HG02840 (cell line): ENCODE data around the gene SORCS1.

Source experiments
- ATAC-seq: cut with Tn5 transposase; IDR thresholded peaks from one replicate; pipeline ENCODE4 v1.9.1; 2021; ENCODE audit warnings: mild to moderate bottlenecking, moderate library complexity, moderate number of reproducible peaks; ENCODE audit not compliant: unreplicated experiment, low FRiP score

Gene SORCS1

DNA sequence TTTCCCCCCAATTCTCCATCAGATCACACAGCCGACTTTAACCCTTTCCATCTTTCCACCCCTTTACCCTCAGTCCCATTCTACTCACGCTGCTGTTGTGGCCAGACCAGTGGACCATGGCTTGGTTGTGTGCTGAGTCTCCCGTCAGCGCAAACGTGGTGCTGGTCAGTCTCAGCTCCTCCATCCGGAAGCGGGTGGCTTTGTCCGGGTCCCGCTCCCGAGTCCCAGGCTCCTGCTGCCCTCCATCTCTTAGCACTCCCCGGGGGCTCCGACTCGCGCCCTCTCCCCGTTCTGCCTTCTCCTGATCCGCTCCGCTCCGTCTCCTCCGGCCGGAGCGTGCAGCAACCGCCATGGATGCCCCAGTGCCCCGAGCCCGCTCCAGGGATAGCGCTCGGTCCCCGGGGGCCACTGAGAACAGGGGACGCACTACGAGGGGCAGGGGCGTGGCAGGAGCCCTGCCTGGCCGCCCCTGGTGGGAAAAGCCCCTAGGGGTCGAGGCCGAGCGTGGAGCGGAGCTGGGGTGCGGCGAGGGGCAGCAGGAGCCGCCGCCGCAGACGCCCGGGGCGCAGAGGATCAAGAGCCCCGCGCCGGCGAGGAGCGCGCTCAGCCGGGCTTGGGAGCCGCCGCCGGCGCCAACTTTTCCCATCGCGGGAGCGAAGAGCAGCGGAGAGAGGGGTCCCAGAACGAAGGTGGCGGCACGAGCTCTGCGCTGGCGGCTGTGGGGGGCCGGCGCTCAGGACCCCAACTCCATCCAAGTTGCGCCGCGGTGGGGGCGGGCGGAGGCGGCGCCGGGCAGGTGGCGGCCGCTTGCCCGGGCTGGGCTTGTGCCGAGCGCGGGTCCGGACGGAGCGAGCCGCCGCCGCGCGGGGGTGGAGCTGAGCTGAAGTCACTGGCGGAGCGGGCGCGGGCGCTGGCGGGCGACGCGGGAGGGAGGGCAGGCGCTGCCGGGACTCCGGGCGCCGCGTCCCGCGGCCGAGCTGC, at the start of gene SORCS1:
Gene SORCS1 (minus strand): TSS at position 826 of the 981 bp plus-strand sequence.
- ATAC-seq: no peak

DNA sequence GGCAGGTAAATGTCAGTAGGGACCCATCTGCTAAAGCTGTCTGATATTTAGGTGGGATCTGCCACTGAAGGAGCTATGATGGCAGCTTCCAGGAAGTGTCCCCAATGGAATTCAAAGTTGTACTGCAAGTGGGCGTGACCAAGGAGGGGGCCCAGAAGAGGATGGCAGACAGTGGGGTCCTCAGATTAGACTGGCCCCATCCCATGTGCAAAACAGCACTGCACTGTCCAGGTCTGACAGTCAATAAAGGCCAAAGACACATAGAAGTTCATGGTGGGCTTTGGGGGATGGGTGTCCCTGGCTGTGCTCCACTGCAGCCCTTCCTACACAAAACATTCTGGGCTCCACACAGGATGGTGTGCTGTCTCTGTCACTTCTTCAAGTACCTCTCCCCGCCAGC, 49.8 kb upstream of the SORCS1 start:
- no peak for ATAC-seq

DNA sequence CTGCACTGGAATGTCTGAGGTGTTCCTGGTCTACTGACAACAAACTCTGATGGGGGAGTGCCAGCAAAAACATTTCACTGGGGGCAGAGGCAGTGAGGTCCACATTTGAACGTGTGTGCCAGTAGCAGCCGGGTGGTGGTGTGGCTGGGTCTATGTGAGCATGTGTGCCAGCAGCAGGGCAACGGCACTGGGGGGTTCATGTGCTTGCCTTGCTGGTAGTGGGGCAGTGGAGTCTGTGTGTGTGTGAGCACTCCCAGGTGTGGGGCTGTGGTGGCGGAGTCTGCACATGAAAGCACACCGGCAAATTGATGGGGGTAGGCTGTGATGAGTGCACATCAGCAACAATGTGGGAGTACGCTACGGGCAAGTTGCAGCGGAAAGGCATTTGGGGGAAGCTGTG, 49.4 kb upstream of the SORCS1 start:
- ATAC-seq: no peak

DNA sequence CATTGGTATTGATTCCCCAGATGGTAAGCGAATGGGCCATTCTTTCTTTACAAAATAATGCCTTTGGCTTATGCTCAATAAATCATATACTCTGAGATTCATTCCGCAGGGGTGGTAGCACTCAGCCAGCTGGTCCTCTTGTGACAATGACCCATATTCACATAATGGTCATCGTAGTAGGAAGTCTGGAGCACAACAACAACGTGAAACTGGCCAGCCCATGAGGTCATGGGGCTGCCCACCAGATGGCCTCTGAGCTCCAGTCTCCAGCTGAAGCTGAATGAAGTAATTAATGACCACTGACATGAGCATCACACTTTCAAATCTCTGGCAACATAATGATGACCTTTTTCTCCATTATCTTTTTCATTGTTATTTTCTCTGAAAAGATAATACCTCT, 42.3 kb upstream of the SORCS1 start:
- no peak for ATAC-seq

- ATAC-seq: no peak
Observed at GRCh38 chr10:107169516-107169915, 5.0 kb upstream of the SORCS1 start.

- ATAC-seq: no peak
Observed at GRCh38 chr10:107168738-107169137, 4.2 kb upstream of the SORCS1 start.

DNA sequence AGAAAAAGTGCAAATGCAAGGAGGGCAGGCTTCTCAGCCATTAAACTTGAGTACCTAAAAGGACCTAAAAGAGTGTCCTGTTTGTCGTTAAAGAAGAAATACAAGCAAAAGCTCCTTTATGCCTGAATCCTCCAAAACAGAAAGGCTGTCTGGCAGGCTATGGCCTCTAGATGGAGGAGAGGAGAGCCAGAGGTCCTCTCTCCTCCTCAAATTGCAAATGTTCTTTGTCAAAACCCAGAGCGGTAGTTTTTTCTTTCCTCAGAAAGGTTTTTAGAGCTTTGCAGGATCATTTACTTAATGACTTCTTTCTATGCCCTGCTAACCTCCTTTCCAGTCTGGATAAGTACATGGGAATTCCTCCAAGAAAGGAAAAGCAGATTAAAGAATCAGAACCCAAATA, 1.9 kb upstream of the SORCS1 start:
- ATAC-seq: no peak

DNA sequence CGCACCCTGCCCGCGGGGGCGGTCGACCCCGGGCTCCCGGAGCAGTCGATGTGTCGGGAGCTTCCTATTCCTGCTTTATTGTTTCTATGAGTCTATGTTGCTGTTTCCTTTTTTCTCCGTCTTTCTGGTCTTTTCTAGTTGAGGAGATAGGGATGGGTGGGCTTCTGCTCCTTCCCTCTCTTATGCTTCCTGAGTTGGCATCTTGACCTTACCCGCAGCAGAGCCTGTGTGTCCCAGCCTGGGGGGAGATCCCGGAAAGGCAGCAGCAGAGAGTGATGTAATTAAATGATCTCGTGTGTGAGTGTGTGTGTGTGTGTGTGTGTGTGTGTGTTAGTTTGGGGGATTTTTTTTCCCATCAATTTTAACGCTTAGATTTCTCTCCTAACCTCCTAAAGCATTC, 486 bp upstream of the SORCS1 start:
- ATAC-seq: no peak

- ATAC-seq: no peak
Observed at GRCh38 chr10:107163076-107163855, 1.2 kb downstream of the SORCS1 start.

DNA sequence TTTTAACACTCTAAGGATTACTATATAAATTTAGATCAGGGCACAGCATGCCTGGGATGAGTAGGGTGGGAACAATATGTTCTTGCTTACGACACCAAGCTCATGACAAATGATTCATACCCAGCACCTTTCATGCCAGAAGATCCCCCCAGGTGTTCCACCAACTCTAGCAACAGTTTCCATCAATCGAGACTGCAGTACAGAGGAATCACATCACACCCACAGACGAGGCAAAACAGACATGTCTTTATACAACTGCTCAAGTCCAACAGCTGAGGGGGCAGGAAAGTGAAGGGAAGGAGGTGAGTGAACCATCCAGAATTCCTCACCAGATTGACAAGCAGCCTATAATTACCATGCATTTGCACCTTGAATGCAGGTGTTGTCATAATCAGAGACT, 3.6 kb downstream of the SORCS1 start:
- ATAC-seq: no peak

DNA sequence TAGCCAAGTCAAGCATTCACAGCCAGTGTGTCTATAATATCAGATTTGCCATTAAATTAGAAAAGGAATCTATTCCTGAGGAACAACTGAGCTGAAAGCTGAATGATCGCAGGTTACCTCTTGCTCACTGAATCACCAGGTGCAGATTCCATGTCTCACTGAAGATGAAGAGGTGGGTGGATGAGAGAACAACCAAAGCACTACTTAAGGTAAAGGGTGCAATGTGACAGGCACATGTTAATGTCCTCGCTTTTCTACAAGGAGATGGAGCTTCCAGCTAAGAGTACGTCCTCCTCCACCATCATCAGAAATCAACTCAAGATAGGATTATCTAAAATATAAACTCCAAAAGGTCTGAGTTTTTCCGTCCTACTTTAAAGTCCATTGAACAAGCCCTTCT, 4.6 kb downstream of the SORCS1 start:
- no peak for ATAC-seq

DNA sequence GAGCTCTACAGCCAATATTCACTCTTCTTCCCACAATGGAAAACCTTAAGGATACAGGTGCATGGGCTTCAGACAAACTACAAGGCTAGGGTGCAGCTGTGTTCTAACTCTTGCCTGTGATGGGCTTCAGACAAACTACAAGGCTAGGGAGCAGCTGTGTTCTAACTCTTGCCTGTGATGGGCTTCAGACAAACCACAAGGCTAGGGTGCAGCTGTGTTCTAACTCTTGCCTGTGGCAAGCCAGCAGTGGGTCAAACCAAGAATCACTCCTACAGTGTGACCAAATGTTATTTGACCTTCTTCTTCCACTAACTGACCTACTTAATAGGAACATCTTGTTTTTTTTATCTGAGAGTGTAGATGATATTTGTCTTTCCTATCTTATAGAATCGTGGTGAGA, 7.4 kb downstream of the SORCS1 start:
- no peak for ATAC-seq

- ATAC-seq: no peak
Observed at GRCh38 chr10:107152087-107152486, 12.4 kb downstream of the SORCS1 start.

DNA sequence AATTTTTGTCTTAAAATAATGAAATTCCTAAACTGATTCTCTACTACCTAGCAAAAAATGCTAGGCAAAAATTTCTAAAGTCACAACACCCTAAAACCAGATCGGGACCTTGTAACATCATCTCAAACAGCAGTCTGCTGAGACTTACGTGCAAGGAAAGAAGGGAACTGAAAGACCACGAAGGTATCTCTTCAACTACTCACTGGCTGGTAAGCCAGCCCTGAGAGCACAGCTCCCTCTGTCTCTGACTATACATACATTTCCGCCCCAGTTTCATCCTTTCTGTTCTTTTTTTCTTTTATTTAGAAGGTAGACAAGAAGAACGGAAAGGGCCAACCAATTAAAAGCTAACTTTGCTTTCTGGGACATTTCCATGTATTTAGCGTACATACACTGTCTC, 15.6 kb downstream of the SORCS1 start:
- ATAC-seq: no peak

GRCh38 chr10:107144490-107144889, 20.0 kb downstream of the SORCS1 start:
- ATAC-seq: no peak

DNA sequence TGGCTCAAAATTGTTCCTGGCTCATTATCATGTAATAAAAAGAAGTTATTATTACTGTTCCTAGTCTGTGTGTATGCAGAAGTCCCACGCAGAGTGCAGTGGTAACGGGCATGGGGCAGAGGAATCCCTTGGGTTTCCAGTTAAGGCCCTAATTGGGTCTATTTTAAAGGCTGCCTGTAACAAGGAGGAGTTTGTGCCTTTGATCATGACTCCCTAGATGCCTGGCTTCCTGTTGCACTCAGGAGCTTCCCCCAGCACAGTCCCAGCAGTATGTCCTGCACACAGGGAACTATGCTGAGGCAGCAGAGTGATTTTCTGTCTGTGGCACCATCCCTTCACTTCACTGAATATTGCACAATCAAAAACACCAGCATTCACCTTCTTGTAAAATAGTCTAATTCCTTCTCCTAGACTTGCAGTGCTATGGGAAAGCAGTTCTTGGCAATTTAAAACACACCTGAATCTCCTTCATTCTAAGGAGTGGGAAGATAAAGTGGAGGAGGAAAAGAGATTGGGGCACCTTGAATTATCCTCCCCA, 22.9 kb downstream of the SORCS1 start:
- ATAC-seq: no peak

GRCh38 chr10:107139237-107139636, 25.3 kb downstream of the SORCS1 start:
- no peak for ATAC-seq

DNA sequence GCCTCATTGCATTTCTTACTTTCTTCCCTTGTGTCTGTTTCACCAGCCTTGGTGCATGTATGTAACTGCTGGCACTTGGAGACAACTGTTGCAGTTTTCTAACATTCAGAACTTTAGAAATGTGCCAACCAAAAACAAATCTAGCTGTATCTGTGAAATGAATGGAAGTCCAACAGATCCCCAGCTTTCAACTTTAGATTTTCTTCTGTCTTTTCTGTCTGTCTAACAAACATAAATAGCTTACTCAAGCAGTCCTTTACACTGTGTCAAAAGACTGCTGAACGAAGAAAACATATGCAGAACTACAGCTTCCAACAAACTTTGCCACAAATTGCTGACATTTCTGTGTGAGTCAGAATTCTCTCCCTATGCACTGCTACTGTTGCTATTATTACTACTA, 30.9 kb downstream of the SORCS1 start:
- no peak for ATAC-seq

DNA sequence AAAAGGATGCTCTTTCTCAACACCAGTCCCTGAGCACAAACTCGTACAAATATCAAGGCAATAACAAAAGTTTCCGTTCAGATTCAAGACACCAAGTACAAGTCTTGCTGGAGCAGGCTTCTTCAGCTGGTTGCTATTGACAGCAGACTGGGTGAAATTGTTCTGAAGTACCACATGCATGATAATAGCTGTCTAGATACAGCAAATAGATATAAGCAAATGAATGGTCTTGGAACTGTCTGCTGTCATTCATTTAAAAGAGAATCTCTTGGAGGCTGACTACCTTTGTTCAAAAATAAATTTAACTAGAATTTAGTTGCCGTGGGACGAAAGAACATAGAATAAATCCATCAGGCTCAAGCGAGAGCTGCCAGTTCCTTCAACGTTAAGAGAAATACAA, 35.5 kb downstream of the SORCS1 start:
- no peak for ATAC-seq

GRCh38 chr10:107126512-107127065, 37.9 kb downstream of the SORCS1 start:
- ATAC-seq: no peak

DNA sequence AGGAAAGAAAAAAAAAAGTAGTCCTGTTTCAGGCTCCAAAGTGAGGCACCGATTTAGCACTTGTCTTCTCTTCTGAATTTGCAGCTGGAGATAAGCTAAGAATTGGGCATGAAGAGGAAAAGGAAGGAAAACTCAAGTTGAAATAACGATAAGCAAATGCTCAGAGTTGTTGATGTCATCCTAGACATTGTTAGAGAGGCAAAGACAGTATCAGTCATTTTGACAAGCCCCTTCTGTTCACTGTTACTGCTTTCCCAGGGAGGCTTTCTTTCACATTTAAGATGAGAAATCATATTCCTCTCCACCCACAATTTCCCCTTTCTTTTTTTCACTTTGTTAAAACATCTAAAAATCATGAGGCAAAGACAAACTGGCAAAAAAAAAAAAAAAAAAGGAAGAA, 41.8 kb downstream of the SORCS1 start:
- no peak for ATAC-seq
